GM21737 (cell line): ENCODE results near the gene BRAT1.

Source experiments
- ATAC-seq: cut with Tn5 transposase; IDR thresholded peaks from one replicate; pipeline ENCODE4 v1.9.1; 2021; ENCODE audit warnings: mild to moderate bottlenecking, moderate library complexity; ENCODE audit not compliant: unreplicated experiment

The BRAT1 gene

GRCh38 chr7:2525658-2526630 is 29.4 kb downstream of the BRAT1 start:
- ATAC-seq: no peak

GRCh38 chr7:2524808-2525657 is 30.3 kb downstream of the BRAT1 start:
- no peak for ATAC-seq

GRCh38 chr7:2523941-2524807 is 31.1 kb downstream of the BRAT1 start:
- ATAC-seq: no peak

GRCh38 chr7:2523461-2523936 is 31.8 kb downstream of the BRAT1 start:
- no peak for ATAC-seq

GRCh38 chr7:2522780-2523433 is 32.4 kb downstream of the BRAT1 start:
- no peak for ATAC-seq

GRCh38 chr7:2521952-2522591 is 33.3 kb downstream of the BRAT1 start:
- no peak for ATAC-seq

GRCh38 chr7:2521341-2521745 is 34.0 kb downstream of the BRAT1 start:
- ATAC-seq: no peak

GRCh38 chr7:2520761-2521290 is 34.5 kb downstream of the BRAT1 start:
- ATAC-seq: no peak

- no peak for ATAC-seq
Measured at GRCh38 chr7:2520131-2520760, 35.1 kb downstream of the BRAT1 start.

- ATAC-seq: peak; percentile 69
Measured at GRCh38 chr7:2519119-2519930, 36.0 kb downstream of the BRAT1 start, which contains the start of gene LFNG. Gene LFNG (plus strand): TSS chr7:2519774. CDS start chr7:2519862, 88 bp downstream.

- no peak for ATAC-seq
Measured at GRCh38 chr7:2518737-2519118, 36.6 kb downstream of the BRAT1 start.

GRCh38 chr7:2517678-2518507 is 37.4 kb downstream of the BRAT1 start:
- no peak for ATAC-seq

- no peak for ATAC-seq
Measured at GRCh38 chr7:2517026-2517425, 38.3 kb downstream of the BRAT1 start.

GRCh38 chr7:2516194-2516555 is 39.1 kb downstream of the BRAT1 start:
- ATAC-seq: no peak

- ATAC-seq: no peak
Measured at GRCh38 chr7:2515424-2516193, 39.7 kb downstream of the BRAT1 start.
